Jurkat, Clone E6-1 (cell line): ENCODE measurements around the gene TNFSF10.

Experiments
- DNase-seq: peaks from one replicate; pipeline ENCODE4 v3.0.0-alpha.2; 2011; ENCODE audit warnings: low read depth, low spot score
- H3K4me3 ChIP-seq: 2 replicates; pipeline ENCODE4 v1.5.1; 2011; ENCODE audit warnings: mild to moderate bottlenecking, low read length, control low read depth, moderate library complexity

TNFSF10 gene

GRCh38 chr3:172546628-172547214, 23.5 kb upstream of the TNFSF10 start:
- H3K4me3 ChIP-seq, result no peak overlapping the region
- DNase-seq, result no peak

- DNase-seq, result no peak
- no peak overlapping the region for H3K4me3 ChIP-seq
These were observed 22.9 kb upstream of the TNFSF10 start for GRCh38 chr3:172546105-172546504.

GRCh38 chr3:172544404-172544803, 21.2 kb upstream of the TNFSF10 start:
- no peak for DNase-seq
- H3K4me3 ChIP-seq, result no peak overlapping the region

- no peak for DNase-seq
- H3K4me3 ChIP-seq, result no peak overlapping the region
These were observed 20.7 kb upstream of the TNFSF10 start for GRCh38 chr3:172543884-172544283.

GRCh38 chr3:172543419-172543818, 20.2 kb upstream of the TNFSF10 start:
- no peak overlapping the region for H3K4me3 ChIP-seq
- no peak for DNase-seq

GRCh38 chr3:172542999-172543398, 19.8 kb upstream of the TNFSF10 start:
- no peak overlapping the region for H3K4me3 ChIP-seq
- no peak for DNase-seq

- DNase-seq, result no peak
- H3K4me3 ChIP-seq, result no peak overlapping the region
These were observed 18.8 kb upstream of the TNFSF10 start for GRCh38 chr3:172541945-172542488.

- DNase-seq, result no peak
These were observed 16.8 kb upstream of the TNFSF10 start for GRCh38 chr3:172540049-172540448.

GRCh38 chr3:172539273-172539672, 16.0 kb upstream of the TNFSF10 start:
- H3K4me3 ChIP-seq, result no peak overlapping the region
- no peak for DNase-seq

More at GRCh38 chr3:172540049-172540448, 16.8 kb upstream of the TNFSF10 start:
- no peak overlapping the region for H3K4me3 ChIP-seq

GRCh38 chr3:172538368-172539151, 15.3 kb upstream of the TNFSF10 start:
- DNase-seq, result no peak

GRCh38 chr3:172537507-172538158, 14.4 kb upstream of the TNFSF10 start:
- no peak overlapping the region for H3K4me3 ChIP-seq
- no peak for DNase-seq

More at GRCh38 chr3:172538368-172539151, 15.3 kb upstream of the TNFSF10 start:
- no peak overlapping the region for H3K4me3 ChIP-seq

- DNase-seq, result no peak
- no peak overlapping the region for H3K4me3 ChIP-seq
These were observed 13.8 kb upstream of the TNFSF10 start for GRCh38 chr3:172536993-172537419.

- no peak overlapping the region for H3K4me3 ChIP-seq
- DNase-seq, result no peak
These were observed 13.3 kb upstream of the TNFSF10 start for GRCh38 chr3:172536505-172536904.

- peak overlapping the region; percentile 6; the same call in 1 of the 2 replicates for H3K4me3 ChIP-seq
- DNase-seq, result peak; percentile 88
These were observed 7.3 kb upstream of the TNFSF10 start for GRCh38 chr3:172530566-172530965.

- H3K4me3 ChIP-seq, result peak overlapping the region; percentile 6; the same call in 1 of the 2 replicates
- DNase-seq, result peak; percentile 60
These were observed 6.9 kb upstream of the TNFSF10 start for GRCh38 chr3:172530101-172530561.

GRCh38 chr3:172528677-172529076, 5.4 kb upstream of the TNFSF10 start:
- no peak overlapping the region for H3K4me3 ChIP-seq
- no peak for DNase-seq

- H3K4me3 ChIP-seq, result no peak overlapping the region
- no peak for DNase-seq
These were observed 4.1 kb upstream of the TNFSF10 start for GRCh38 chr3:172527306-172527705.

GRCh38 chr3:172525116-172525613, 1.9 kb upstream of the TNFSF10 start:
- DNase-seq, result no peak
- no peak overlapping the region for H3K4me3 ChIP-seq

- no peak overlapping the region for H3K4me3 ChIP-seq
- DNase-seq, result no peak
These were observed 1.4 kb upstream of the TNFSF10 start for GRCh38 chr3:172524611-172525010.
